ENCODE results near the gene YIF1B. TPM values are rescaled to one million over a fixed set of nuclear protein-coding genes. Genes with fewer than 3 reads are reported as not detected.

The YIF1B gene
- total and polyA plus RNA-seq, 4 donors = 34.1 to 74.1 (median 42.9) TPM

DNA sequence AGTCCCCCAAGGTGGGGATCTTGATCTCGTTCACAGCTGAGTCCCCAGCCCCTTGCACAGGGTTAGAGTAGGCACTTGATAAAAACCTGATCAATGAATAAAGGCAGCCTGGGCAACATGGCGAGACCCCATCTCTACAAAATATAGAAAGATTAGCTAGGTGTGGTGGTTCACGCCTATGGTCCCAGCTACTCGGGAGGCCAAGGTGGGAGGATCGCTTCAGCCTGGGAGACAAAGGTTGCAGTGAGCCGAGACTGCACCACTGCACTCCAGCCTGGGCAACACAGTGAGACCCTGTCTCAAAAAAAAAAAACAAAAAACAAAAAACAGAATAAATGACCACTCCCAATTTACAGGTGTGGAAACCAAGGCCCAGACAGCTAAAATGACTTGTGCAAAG is 4.8 kb downstream of the YIF1B start:
- H3K9me3 ChIP-seq (ENCODE audit: control insufficient read depth in 4 of 4, low read length in 3 of 4) = no peaks in the 10 kb centered on the region
- TF ChIP-seq RAD21 (IDR thresholded peaks at IDR 0.05) = no peak
- no peak for TF ChIP-seq TAF1 (conservative IDR thresholded peaks at IDR 0.05)
- no peak for TF ChIP-seq YY1 (IDR thresholded peaks at IDR 0.05)
- no peak for TF ChIP-seq FOXA2 (IDR thresholded peaks at IDR 0.05)
- no peak for TF ChIP-seq EGR1 (IDR thresholded peaks at IDR 0.05; ENCODE audit: low read depth in 2 of 2)
- TF ChIP-seq, protein P1, sequence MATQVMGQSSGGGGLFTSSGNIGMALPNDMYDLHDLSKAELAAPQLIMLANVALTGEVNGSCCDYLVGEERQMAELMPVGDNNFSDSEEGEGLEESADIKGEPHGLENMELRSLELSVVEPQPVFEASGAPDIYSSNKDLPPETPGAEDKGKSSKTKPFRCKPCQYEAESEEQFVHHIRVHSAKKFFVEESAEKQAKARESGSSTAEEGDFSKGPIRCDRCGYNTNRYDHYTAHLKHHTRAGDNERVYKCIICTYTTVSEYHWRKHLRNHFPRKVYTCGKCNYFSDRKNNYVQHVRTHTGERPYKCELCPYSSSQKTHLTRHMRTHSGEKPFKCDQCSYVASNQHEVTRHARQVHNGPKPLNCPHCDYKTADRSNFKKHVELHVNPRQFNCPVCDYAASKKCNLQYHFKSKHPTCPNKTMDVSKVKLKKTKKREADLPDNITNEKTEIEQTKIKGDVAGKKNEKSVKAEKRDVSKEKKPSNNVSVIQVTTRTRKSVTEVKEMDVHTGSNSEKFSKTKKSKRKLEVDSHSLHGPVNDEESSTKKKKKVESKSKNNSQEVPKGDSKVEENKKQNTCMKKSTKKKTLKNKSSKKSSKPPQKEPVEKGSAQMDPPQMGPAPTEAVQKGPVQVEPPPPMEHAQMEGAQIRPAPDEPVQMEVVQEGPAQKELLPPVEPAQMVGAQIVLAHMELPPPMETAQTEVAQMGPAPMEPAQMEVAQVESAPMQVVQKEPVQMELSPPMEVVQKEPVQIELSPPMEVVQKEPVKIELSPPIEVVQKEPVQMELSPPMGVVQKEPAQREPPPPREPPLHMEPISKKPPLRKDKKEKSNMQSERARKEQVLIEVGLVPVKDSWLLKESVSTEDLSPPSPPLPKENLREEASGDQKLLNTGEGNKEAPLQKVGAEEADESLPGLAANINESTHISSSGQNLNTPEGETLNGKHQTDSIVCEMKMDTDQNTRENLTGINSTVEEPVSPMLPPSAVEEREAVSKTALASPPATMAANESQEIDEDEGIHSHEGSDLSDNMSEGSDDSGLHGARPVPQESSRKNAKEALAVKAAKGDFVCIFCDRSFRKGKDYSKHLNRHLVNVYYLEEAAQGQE (IDR thresholded peaks at IDR 0.05) = no peak
- no peak for TF ChIP-seq RXRA (IDR thresholded peaks at IDR 0.05)
- TF ChIP-seq SP1 (IDR thresholded peaks at IDR 0.05) = no peak
- H3K4me1 ChIP-seq (ENCODE audit: control insufficient read depth in 4 of 4, insufficient read depth in 4 of 4, low read length in 3 of 4) = peaks cover 0 to 7% (median 4%) of the 10 kb centered on the region in 4 donors
- H3K27ac ChIP-seq (ENCODE audit: low read depth in 1 of 2, low read length in 2 of 2) = no peak overlapping the region
- no peaks in the 10 kb centered on the region for H3K27me3 ChIP-seq (ENCODE audit: control insufficient read depth in 4 of 4, insufficient read depth in 4 of 4, low read length in 3 of 4)
- WGBS = 99% methylated on average over 6 of the region's 6 CpGs
- H3K36me3 ChIP-seq (ENCODE audit: control insufficient read depth in 4 of 4, insufficient read depth in 3 of 4, low read depth in 1 of 4, low read length in 3 of 4) = peaks cover 2 to 17% (median 4%) of the 10 kb centered on the region in 4 donors
- no peak for DNase-seq (ENCODE audit: low spot score)
- H3K4me3 ChIP-seq (ENCODE audit: low read depth in 1 of 3, low read length in 3 of 3) = no peak overlapping the region
- no peak overlapping the region for H3K9ac ChIP-seq (ENCODE audit: low read depth in 1 of 2, low read length in 2 of 2)

DNA sequence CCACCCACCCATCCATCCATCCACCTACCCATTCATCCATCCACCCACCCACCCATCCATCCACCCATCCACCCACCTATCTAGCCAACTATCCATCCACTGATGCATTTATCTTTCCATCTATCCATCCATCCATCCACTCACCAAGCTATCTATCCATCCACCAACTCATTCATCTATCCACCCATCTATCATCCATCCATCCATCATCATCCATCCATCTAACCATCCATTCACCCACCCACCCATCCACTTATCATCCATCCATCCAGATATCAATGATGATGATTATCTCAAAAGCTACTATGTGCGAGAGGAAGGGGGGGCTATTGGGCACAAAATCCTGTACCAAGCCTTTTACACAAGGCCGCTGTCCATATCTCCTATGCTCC is 5.5 kb downstream of the YIF1B start:
- no peak overlapping the region for H3K27ac ChIP-seq (ENCODE audit: low read depth in 1 of 2, low read length in 2 of 2)
- H3K27me3 ChIP-seq (ENCODE audit: control insufficient read depth in 4 of 4, insufficient read depth in 4 of 4, low read length in 3 of 4) = no peaks in the 10 kb centered on the region
- TF ChIP-seq TAF1 (conservative IDR thresholded peaks at IDR 0.05) (no peak), YY1 (IDR thresholded peaks at IDR 0.05) (no peak), NR2F2 (IDR thresholded peaks at IDR 0.05) (no peak)
- H3K9me3 ChIP-seq (ENCODE audit: control insufficient read depth in 4 of 4, low read length in 3 of 4) = no peaks in the 10 kb centered on the region
- DNase-seq (ENCODE audit: low spot score) = no peak
- peaks cover 4 to 17% (median 6%) of the 10 kb centered on the region in 4 donors for H3K36me3 ChIP-seq (ENCODE audit: control insufficient read depth in 4 of 4, insufficient read depth in 3 of 4, low read depth in 1 of 4, low read length in 3 of 4)
- no peak overlapping the region for H3K4me3 ChIP-seq (ENCODE audit: low read depth in 1 of 3, low read length in 3 of 3)
- 99% methylated on average over 2 of the region's 2 CpGs for WGBS
- H3K4me1 ChIP-seq (ENCODE audit: control insufficient read depth in 4 of 4, insufficient read depth in 4 of 4, low read length in 3 of 4) = peaks cover 0 to 4% (median 1%) of the 10 kb centered on the region in 4 donors
- no peak overlapping the region for H3K9ac ChIP-seq (ENCODE audit: low read depth in 1 of 2, low read length in 2 of 2)

- Histone ChIP-seq H3K27me3 (ENCODE audit: control insufficient read depth in 4 of 4, insufficient read depth in 4 of 4, low read length in 3 of 4) (no peaks in the 10 kb centered on the region), H3K9ac (ENCODE audit: low read depth in 1 of 2, low read length in 2 of 2) (no peak overlapping the region), H3K9me3 (ENCODE audit: control insufficient read depth in 4 of 4, low read length in 3 of 4) (no peaks in the 10 kb centered on the region), H3K4me1 (ENCODE audit: control insufficient read depth in 4 of 4, insufficient read depth in 4 of 4, low read length in 3 of 4) (peaks cover 0 to 2% (median 0%) of the 10 kb centered on the region in 4 donors), H3K4me3 (ENCODE audit: low read depth in 1 of 3, low read length in 3 of 3) (no peak overlapping the region), H3K27ac (ENCODE audit: low read depth in 1 of 2, low read length in 2 of 2) (no peak overlapping the region), H3K36me3 (ENCODE audit: control insufficient read depth in 4 of 4, insufficient read depth in 3 of 4, low read depth in 1 of 4, low read length in 3 of 4) (peaks cover 6 to 17% (median 6%) of the 10 kb centered on the region in 4 donors)
- DNase-seq (ENCODE audit: low spot score) = no peak
- 95% methylated on average over 3 of the region's 3 CpGs for WGBS
- TF ChIP-seq CTCF (IDR thresholded peaks at IDR 0.05; ENCODE audit: low read depth, low read length, missing input control) (no peak), TAF1 (conservative IDR thresholded peaks at IDR 0.05) (no peak), EGR1 (IDR thresholded peaks at IDR 0.05; ENCODE audit: low read depth in 2 of 2) (no peak), MAX (IDR thresholded peaks at IDR 0.05) (no peak), YY1 (IDR thresholded peaks at IDR 0.05) (no peak), ZBTB33 (IDR thresholded peaks at IDR 0.05) (no peak), GABPA (IDR thresholded peaks at IDR 0.05 in 1 of 2, conservative IDR thresholded peaks at IDR 0.05 in 1 of 2) (no peak), FOXA1 (IDR thresholded peaks at IDR 0.05) (no peak), ATF3 (IDR thresholded peaks at IDR 0.05) (no peak), HNF4A (conservative IDR thresholded peaks at IDR 0.05) (no peak), RXRA (IDR thresholded peaks at IDR 0.05) (no peak), FOXA2 (IDR thresholded peaks at IDR 0.05) (no peak), SP1 (IDR thresholded peaks at IDR 0.05) (no peak), HNF4G (IDR thresholded peaks at IDR 0.05) (no peak)
Measured at GRCh38 chr19:38309615-38310278, 6.0 kb downstream of the YIF1B start.
